Adrenal gland (tissue), 12 donors: ENCODE results near the gene AMBRA1. TPM values are rescaled to one million over a fixed set of nuclear protein-coding genes. Genes with fewer than 3 reads are reported as not detected.

Experiments
- DNase-seq, 7 donors: peaks; one replicate each; pipeline ENCODE4 v3.0.0-alpha.2; 2019 to 2020
- H3K27ac ChIP-seq, 5 donors: fragments of 200-600 bp; sonication (generic) in 4 of 5; 1 replicate in 3 of 5; 2 replicates in 2 of 5; pipeline versions ENCODE4 v1.5.1 to v1.8.0; 2016 to 2020; ENCODE audit warnings: mild to moderate bottlenecking in 1 of 5
- H3K27me3 ChIP-seq: fragments of 200-600 bp; 2 replicates; pipeline ENCODE4 v1.8.0; 2021
- H3K36me3 ChIP-seq, 2 donors: fragments of 200-600 bp; replicated peaks in 1 of 2; 1 replicate in 1 of 2; 2 replicates in 1 of 2; pipeline versions ENCODE4 v1.5.1 to v1.8.0; 2018 to 2022
- H3K4me1 ChIP-seq, 2 donors: fragments of 200-600 bp; replicated peaks in 1 of 2; 1 replicate in 1 of 2; 2 replicates in 1 of 2; pipeline versions ENCODE4 v1.5.1 to v1.8.0; 2018 to 2021
- H3K4me3 ChIP-seq, 4 donors: fragments of 200-600 bp; sonication (generic) in 3 of 4; one replicate each; pipeline ENCODE4 v1.5.1; 2016 to 2018
- H3K9me3 ChIP-seq, 3 donors: fragments of 200-600 bp; sonication (generic) in 1 of 3; replicated peaks in 1 of 3; 1 replicate in 2 of 3; 2 replicates in 1 of 3; pipeline versions ENCODE4 v1.5.1 to v1.8.0; 2016 to 2021
- CTCF ChIP-seq, 6 experiments: fragments of 450-650 bp in 4 of 6; fragments of 200-600 bp in 2 of 6; sonication (generic) in 1 of 6; IDR thresholded peaks; 1 replicate in 5 of 6; 2 replicates in 1 of 6; pipeline versions ENCODE4 v1.5.1 to v1.8.0; 2016 to 2021; ENCODE audit warnings: antibody characterized with exemption in 6 of 6, mild to moderate bottlenecking in 2 of 6, moderate library complexity in 1 of 6
- POLR2A ChIP-seq, 2 donors: fragments of 450-650 bp; IDR thresholded peaks; one replicate each; pipeline ENCODE4 v1.6.1; 2017; ENCODE audit warnings: antibody characterized with exemption in 2 of 2, mild to moderate bottlenecking in 2 of 2, moderate library complexity in 1 of 2
- WGBS, 4 donors: extraction: QIAGEN DNeasy Blood & Tissue Kit in 2 of 4; methylation state at CpG; one replicate each; pipeline versions ENCODE4 v1.1.5 to v1.1.7; 2013 to 2017; 5-methylcytosine and 5-hydroxymethylcytosine counted together
- intact Hi-C, 2 donors: fragments of 100-400 bp; cut with DNase I; formaldehyde crosslinking; loops; one replicate each; pipeline versions ENCODE4 v1.14.1 to v1.15.0; 2022 to 2023
- polyA plus RNA-seq, 3 donors: library from polyadenylated mRNA; stranded (reverse); fragments of 200-250 nt in 2 of 3; fragments of 350-450 nt in 1 of 3; fragmentation: Illumina TruSeq in 1 of 3; extraction: RNeasy Lipid Tissue Mini Kit (QIAGEN cat#74804) in 1 of 3; gene quantifications; one replicate each; pipeline ENCODE4 v1.2.3, GENCODE V29; 2013 to 2014
- total RNA-seq, 9 donors: library from RNA; depleted of rRNA in 4 of 9; stranded (reverse); fragments of >200 nt in 4 of 9; fragments of 120-200 nt in 1 of 9; fragmentation: NEBNext Ultra II Directional in 1 of 9; extraction: Animal tissue kit (Norgen Biotek cat#: 25700) in 1 of 9; gene quantifications; one replicate each; pipeline versions ENCODE4 v1.1.0 to v1.2.4, GENCODE V29; 2013 to 2023
- donor health status: healthy with polysubstance abuse.
- donor health status: Bipolar disorder and iron deficiency.
- donor health status: DM: yes; HTN: yes; CAD: no.
- donor health status: DM: no; HTN: no; CAD: no.
- donor health status: DM: no; HTN: no; CAD: no.
- donor health status: DM: yes; HTN: yes; CAD: no.

The AMBRA1 gene
- total and polyA plus RNA-seq, 12 donors, result 16.2 to 73.3 (median 49.7) TPM

- Histone ChIP-seq H3K9me3 (no peaks in the 10 kb centered on the region), H3K4me3 (no peak overlapping the region), H3K27me3 (no peaks in the 10 kb centered on the region), H3K36me3 (no peaks in the 10 kb centered on the region), H3K4me1 (peaks cover 0 to 25% of the 10 kb centered on the region in 2 donors), H3K27ac (peak overlapping the region in 1 of 5 donors; percentile 28)
- 88 to 97% (median 94%) methylated on average over 1 of the region's 1 CpG for WGBS, 4 donors
- no peak for DNase-seq
- peak in 1 of 6 experiments; percentile 2 for TF ChIP-seq CTCF (IDR thresholded peaks at IDR 0.05)
- no peak for TF ChIP-seq POLR2A (IDR thresholded peaks at IDR 0.05)
- intact Hi-C loops, result no loop called here
Observed at GRCh38 chr11:46514370-46514769, 79.5 kb downstream of the AMBRA1 start.

GRCh38 chr11:46513934-46514342 lies 79.9 kb downstream of the AMBRA1 start:
- Histone ChIP-seq H3K27ac (peak overlapping the region in 1 of 5 donors; percentile 28), H3K9me3 (no peaks in the 10 kb centered on the region), H3K4me3 (no peak overlapping the region), H3K27me3 (no peaks in the 10 kb centered on the region), H3K36me3 (no peaks in the 10 kb centered on the region), H3K4me1 (peaks cover 0 to 25% of the 10 kb centered on the region in 2 donors)
- TF ChIP-seq CTCF (IDR thresholded peaks at IDR 0.05) (peak in 1 of 6 experiments; percentile 26), POLR2A (IDR thresholded peaks at IDR 0.05) (no peak)
- WGBS, 4 donors, result 41 to 55% (median 54%) methylated on average over 3 of the region's 3 CpGs
- intact Hi-C loops, result no loop called here
- peak; percentile 42 to 91 (median 67) for DNase-seq

GRCh38 chr11:46512261-46512881 lies 81.5 kb downstream of the AMBRA1 start:
- no peaks in the 10 kb centered on the region for H3K27me3 ChIP-seq
- no peaks in the 10 kb centered on the region for H3K9me3 ChIP-seq
- no peak for DNase-seq
- no peak overlapping the region for H3K27ac ChIP-seq
- H3K4me3 ChIP-seq, result no peak overlapping the region
- intact Hi-C loops, result no loop called here
- H3K4me1 ChIP-seq, result peaks cover 0 to 20% of the 10 kb centered on the region in 2 donors
- 95 to 96% (median 95%) methylated on average over 5 of the region's 5 CpGs for WGBS, 4 donors
- TF ChIP-seq POLR2A (IDR thresholded peaks at IDR 0.05), result no peak
- no peak for TF ChIP-seq CTCF (IDR thresholded peaks at IDR 0.05)
- H3K36me3 ChIP-seq, result peaks cover 0 to 13% of the 10 kb centered on the region in 2 donors

- TF ChIP-seq POLR2A (IDR thresholded peaks at IDR 0.05) (no peak), CTCF (IDR thresholded peaks at IDR 0.05) (no peak)
- WGBS, 4 donors, result 44 to 62% (median 50%) methylated on average over 2 of the region's 2 CpGs
- H3K27me3 ChIP-seq, result no peaks in the 10 kb centered on the region
- H3K4me1 ChIP-seq, result peaks cover 0 to 20% of the 10 kb centered on the region in 2 donors
- peaks cover 0 to 13% of the 10 kb centered on the region in 2 donors for H3K36me3 ChIP-seq
- intact Hi-C loops, result no loop called here
- no peak overlapping the region for H3K27ac ChIP-seq
- no peak overlapping the region for H3K4me3 ChIP-seq
- no peak for DNase-seq
- H3K9me3 ChIP-seq, result no peaks in the 10 kb centered on the region
Observed at GRCh38 chr11:46511342-46511741, 82.5 kb downstream of the AMBRA1 start.
